Muscle of leg (tissue), 16 donors: ENCODE measurements around the gene OBSL1. TPM values are rescaled to one million over a fixed set of nuclear protein-coding genes. Genes with fewer than 3 reads are reported as not detected.

ENCODE experiments used
- DNase-seq: peaks from one replicate; pipeline ENCODE4 v3.0.0; 2013
- H3K27ac ChIP-seq: one replicate; pipeline ENCODE4 v1.5.1; 2013; ENCODE audit warnings: mild to moderate bottlenecking, low read length, control low read depth
- H3K27me3 ChIP-seq: one replicate; pipeline ENCODE4 v1.6.1; 2013; ENCODE audit warnings: low read length; ENCODE audit not compliant: control insufficient read depth, insufficient read depth
- H3K36me3 ChIP-seq: one replicate; pipeline ENCODE4 v1.6.1; 2013; ENCODE audit warnings: low read length; ENCODE audit not compliant: control insufficient read depth, insufficient read depth
- H3K4me1 ChIP-seq: one replicate; pipeline ENCODE4 v1.6.1; 2013; ENCODE audit warnings: low read length; ENCODE audit not compliant: control insufficient read depth, insufficient read depth
- H3K4me3 ChIP-seq: one replicate; pipeline ENCODE4 v1.5.1; 2013; ENCODE audit warnings: low read length, control low read depth
- H3K9me3 ChIP-seq: replicated peaks from 2 replicates; pipeline ENCODE4 v1.6.1; 2013; ENCODE audit warnings: low read depth, low read length; ENCODE audit not compliant: control insufficient read depth
- WGBS: methylation state at CpG from one replicate; pipeline ENCODE4 v1.1.5; 2013; ENCODE audit warnings: missing lambda C conversion rate; ENCODE audit not compliant: insufficient coverage; 5-methylcytosine and 5-hydroxymethylcytosine counted together
- long read RNA-seq, 11 donors: transcript quantifications; one replicate each; lab custom pipeline, GENCODE V29; 2026
- polyA plus RNA-seq, 8 donors: library from polyadenylated mRNA; unstranded; fragments of 120-200 nt; gene quantifications; one replicate each; pipeline versions ENCODE4 v1.2.1 to v1.2.3, GENCODE V29; 2013; ENCODE audit warnings: inconsistent platforms in 1 of 8, low replicate concordance in 1 of 8; ENCODE audit not compliant: insufficient read length in 8 of 8, insufficient read depth in 1 of 8
- total RNA-seq: library from RNA; stranded (reverse); fragments of 120-200 nt; gene quantifications from one replicate; pipeline ENCODE4 v1.2.4, GENCODE V29; 2013

The OBSL1 gene
- total RNA-seq (120 TPM), polyA plus RNA-seq (100 to 1,000 TPM; 117 to 193 (median 165) TPM)
- long read RNA-seq, donor 1, partial matches to known transcripts: 6 of 10 reads
- long read RNA-seq, donor 1, other reads (novel, unspliced or antisense): 0 of 10 reads
- long read RNA-seq, donor 2, partial matches to known transcripts: 0 of 1 reads
- long read RNA-seq, donor 2, other reads (novel, unspliced or antisense): 0 of 1 reads
- long read RNA-seq, donor 3, full-length matches to known transcripts: 12 of 57 reads
- long read RNA-seq, donor 3, partial matches to known transcripts: 40 of 57 reads
- long read RNA-seq, donor 3, other reads (novel, unspliced or antisense): 5 of 57 reads
- long read RNA-seq, donor 4, full-length matches to known transcripts: 12 of 18 reads
- long read RNA-seq, donor 4, partial matches to known transcripts: 6 of 18 reads
- long read RNA-seq, donor 4, other reads (novel, unspliced or antisense): 0 of 18 reads
- long read RNA-seq, donor 5, full-length matches to known transcripts: 15 of 73 reads
- long read RNA-seq, donor 5, partial matches to known transcripts: 58 of 73 reads
- long read RNA-seq, donor 5, other reads (novel, unspliced or antisense): 0 of 73 reads
- long read RNA-seq, donor 6, full-length matches to known transcripts: 17 of 48 reads
- long read RNA-seq, donor 6, partial matches to known transcripts: 31 of 48 reads
- long read RNA-seq, donor 6, other reads (novel, unspliced or antisense): 0 of 48 reads
- long read RNA-seq, donor 7, transcript OBSL1-202 (9 exons, 3,297 nt): major isoform, 7 of 36 reads
- long read RNA-seq, donor 7, partial matches to known transcripts: 25 of 36 reads
- long read RNA-seq, donor 7, other reads (novel, unspliced or antisense): 0 of 36 reads
- long read RNA-seq, donor 8, partial matches to known transcripts: 12 of 17 reads
- long read RNA-seq, donor 8, other reads (novel, unspliced or antisense): 0 of 17 reads
- long read RNA-seq, donor 9, partial matches to known transcripts: 26 of 31 reads
- long read RNA-seq, donor 9, other reads (novel, unspliced or antisense): 0 of 31 reads
- long read RNA-seq, donor 10, partial matches to known transcripts: 7 of 10 reads
- long read RNA-seq, donor 10, other reads (novel, unspliced or antisense): 0 of 10 reads
- long read RNA-seq, donor 11, partial matches to known transcripts: 12 of 21 reads
- long read RNA-seq, donor 11, other reads (novel, unspliced or antisense): 0 of 21 reads

DNA sequence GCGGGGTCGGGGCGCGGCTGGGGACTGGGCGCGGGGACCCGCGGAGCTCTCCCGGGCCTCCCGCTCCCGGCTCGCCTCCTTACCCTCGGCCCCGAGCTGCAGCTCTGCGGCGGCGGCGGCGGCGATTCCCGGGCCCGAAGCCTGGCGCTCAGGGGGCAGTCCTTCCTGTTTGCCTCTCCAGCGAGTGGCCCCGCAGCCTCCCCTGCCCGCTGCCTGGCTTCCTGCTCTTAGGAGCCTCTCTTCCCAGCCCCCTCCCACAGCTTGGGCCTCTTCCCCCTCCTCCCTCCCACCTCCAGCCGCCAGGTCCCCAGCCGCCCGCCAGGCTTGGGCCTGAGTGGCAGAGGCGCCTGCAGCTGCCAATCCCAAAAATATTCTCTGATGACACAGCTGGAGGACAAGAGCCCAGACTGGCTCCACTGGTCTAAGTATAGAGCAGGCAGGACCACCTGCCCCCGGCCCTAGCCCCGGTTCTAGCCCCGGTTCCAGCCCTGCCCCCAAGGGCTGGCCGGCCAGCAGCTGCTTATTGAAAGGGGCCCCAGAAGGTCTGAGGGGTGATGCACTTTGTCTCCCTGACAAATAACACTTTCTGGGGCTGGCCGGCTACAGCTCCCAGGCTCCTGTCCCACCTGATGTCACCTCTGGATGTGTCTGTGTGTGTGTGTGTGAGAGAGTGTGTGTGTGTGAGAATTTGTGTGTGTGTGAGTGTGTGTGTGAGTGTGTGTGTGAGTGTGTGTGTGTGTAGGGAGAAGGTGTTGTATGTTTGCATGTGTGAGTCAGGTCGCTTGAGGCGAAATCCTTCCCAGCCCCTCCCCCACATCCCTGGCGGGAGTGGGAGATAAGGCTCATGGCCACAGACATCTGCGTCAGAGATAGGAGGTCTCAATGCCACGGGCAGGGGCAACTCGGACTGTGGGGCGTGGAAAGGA, at the start of gene OBSL1:
OBSL1 (minus strand) TSS at position 229 of the 926 bp plus-strand sequence. CDS start 307 bp downstream, outside the sequence.
- peaks cover 15% of the 10 kb centered on the region for H3K27me3 ChIP-seq
- 4% methylated on average over 39 of the region's 42 CpGs for WGBS
- H3K27ac ChIP-seq: peak within 1 kb of the TSS; percentile 85
- peaks cover 35% of the 10 kb centered on the region for H3K4me1 ChIP-seq
- peak within 1 kb of the TSS; percentile 72 for H3K4me3 ChIP-seq
- H3K9me3 ChIP-seq: no peaks in the 10 kb centered on the region
- H3K36me3 ChIP-seq: peaks cover 29% of the 10 kb centered on the region
- peak; percentile 92 for DNase-seq

- no peak for DNase-seq
- no peak overlapping the region for H3K27ac ChIP-seq
- H3K4me3 ChIP-seq: no peak overlapping the region
- H3K36me3 ChIP-seq: peaks cover 10% of the 10 kb centered on the region
- WGBS: 86% methylated on average over 1 of the region's 6 CpGs
- peaks cover 4% of the 10 kb centered on the region for H3K27me3 ChIP-seq
- no peaks in the 10 kb centered on the region for H3K9me3 ChIP-seq
- peaks cover 6% of the 10 kb centered on the region for H3K4me1 ChIP-seq
Observed at GRCh38 chr2:219620546-219620945, 49.2 kb upstream of the OBSL1 start.

GRCh38 chr2:219619235-219619634, 47.9 kb upstream of the OBSL1 start:
- no peak overlapping the region for H3K4me3 ChIP-seq
- DNase-seq: no peak
- no peaks in the 10 kb centered on the region for H3K9me3 ChIP-seq
- no CpG with 5 or more reads among the region's 4 CpGs for WGBS
- H3K4me1 ChIP-seq: peaks cover 4% of the 10 kb centered on the region
- no peaks in the 10 kb centered on the region for H3K27me3 ChIP-seq
- no peak overlapping the region for H3K27ac ChIP-seq
- H3K36me3 ChIP-seq: peaks cover 23% of the 10 kb centered on the region

- peaks cover 5% of the 10 kb centered on the region for H3K4me1 ChIP-seq
- H3K27me3 ChIP-seq: no peaks in the 10 kb centered on the region
- H3K4me3 ChIP-seq: no peak overlapping the region
- DNase-seq: no peak
- no peaks in the 10 kb centered on the region for H3K9me3 ChIP-seq
- peaks cover 25% of the 10 kb centered on the region for H3K36me3 ChIP-seq
- 89% methylated on average over 2 of the region's 3 CpGs for WGBS
- H3K27ac ChIP-seq: no peak overlapping the region
Observed at GRCh38 chr2:219618733-219619122, 47.4 kb upstream of the OBSL1 start.

DNA sequence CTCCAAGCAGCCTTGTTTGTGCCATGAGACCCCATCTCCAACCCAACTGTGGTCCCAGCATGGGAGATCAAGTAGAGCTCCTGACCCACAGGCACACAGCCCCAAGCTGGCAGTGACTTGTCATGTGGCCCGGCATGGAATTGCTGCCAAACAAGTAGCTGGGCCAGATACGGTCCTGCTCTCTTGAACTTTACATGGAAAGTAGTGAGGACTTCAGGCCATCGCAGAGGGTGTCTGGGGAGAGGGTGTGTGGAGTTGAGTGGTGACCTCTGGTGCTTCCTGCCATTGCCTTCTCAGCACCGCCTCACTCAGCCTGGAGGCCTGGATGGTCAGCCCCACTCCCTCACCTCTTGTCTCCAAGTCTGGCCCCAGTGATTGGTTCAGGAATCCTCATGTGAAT, 45.2 kb upstream of the OBSL1 start:
- 79% methylated on average over 4 of the region's 4 CpGs for WGBS
- Histone ChIP-seq H3K9me3 (no peaks in the 10 kb centered on the region), H3K27me3 (no peaks in the 10 kb centered on the region), H3K36me3 (peaks cover 38% of the 10 kb centered on the region), H3K27ac (no peak overlapping the region), H3K4me3 (no peak overlapping the region), H3K4me1 (peaks cover 13% of the 10 kb centered on the region)
- DNase-seq: no peak

DNA sequence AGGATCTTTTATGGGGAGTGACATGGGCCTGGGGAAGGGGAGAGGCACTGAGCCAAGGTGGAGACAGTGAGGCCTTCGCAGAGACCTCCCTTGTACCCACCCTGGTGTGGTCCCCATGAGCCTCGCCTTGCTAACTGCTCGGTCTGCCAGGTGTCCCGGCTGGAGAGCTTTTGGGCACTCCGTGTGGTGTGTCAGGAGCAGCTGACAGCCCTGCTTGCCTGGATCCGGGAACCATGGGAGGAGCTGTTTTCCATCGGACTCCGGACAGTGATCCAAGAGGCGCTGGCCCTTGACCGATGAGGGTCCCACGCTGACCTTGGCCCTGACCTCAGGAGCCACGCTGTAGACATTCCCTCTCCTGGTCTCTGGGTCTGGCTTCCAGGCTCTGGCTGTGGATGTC, 44.6 kb upstream of the OBSL1 start:
- Histone ChIP-seq H3K27me3 (no peaks in the 10 kb centered on the region), H3K4me3 (no peak overlapping the region), H3K4me1 (peaks cover 13% of the 10 kb centered on the region), H3K27ac (no peak overlapping the region), H3K36me3 (peaks cover 44% of the 10 kb centered on the region), H3K9me3 (no peaks in the 10 kb centered on the region)
- no peak for DNase-seq
- WGBS: 89% methylated on average over 11 of the region's 12 CpGs

GRCh38 chr2:219615036-219615435, 43.7 kb upstream of the OBSL1 start:
- H3K27me3 ChIP-seq: no peaks in the 10 kb centered on the region
- H3K4me1 ChIP-seq: peaks cover 12% of the 10 kb centered on the region
- no peak overlapping the region for H3K27ac ChIP-seq
- no peak for DNase-seq
- WGBS: 86% methylated on average over 10 of the region's 11 CpGs
- no peak overlapping the region for H3K4me3 ChIP-seq
- no peaks in the 10 kb centered on the region for H3K9me3 ChIP-seq
- H3K36me3 ChIP-seq: peaks cover 49% of the 10 kb centered on the region

DNA sequence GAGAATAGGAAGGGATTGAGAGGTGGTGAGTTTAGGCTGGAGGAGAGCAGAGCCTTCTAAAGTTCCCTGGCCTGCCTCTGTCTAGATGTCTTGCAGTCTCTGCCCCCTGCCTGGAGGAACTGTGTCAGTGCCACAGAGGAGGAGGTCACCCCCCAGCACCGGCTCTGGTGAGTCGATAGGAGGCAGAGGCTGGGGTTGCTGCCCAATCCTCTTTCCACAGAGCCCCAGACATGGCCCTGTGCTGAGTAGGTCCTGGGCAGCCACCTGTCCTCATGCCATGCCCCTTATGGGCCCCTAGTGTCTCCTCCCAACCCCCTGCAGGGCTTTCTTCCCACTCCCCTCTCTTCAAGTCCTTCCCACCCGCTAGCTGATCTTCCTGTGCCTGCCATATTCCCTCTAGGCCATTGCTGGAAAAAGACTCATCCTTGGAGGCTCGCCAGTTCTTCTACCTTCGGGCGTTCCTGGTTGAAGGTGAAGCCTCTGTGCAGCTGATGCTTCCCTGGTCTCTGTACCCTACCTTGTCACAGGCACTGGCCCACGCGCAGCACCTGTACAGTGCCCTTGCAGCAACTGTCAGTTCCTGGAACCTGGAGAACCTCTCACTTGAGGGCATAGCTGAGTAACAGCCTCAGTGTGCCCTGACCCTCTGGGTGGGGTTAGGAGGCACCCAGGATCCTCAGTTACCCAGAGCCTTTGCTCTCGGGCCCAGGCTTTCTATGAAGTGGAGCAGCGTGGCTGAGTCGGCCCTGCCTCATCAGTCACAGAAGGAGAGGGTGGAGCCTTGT, 42.9 kb upstream of the OBSL1 start:
- H3K27me3 ChIP-seq: no peaks in the 10 kb centered on the region
- H3K36me3 ChIP-seq: peaks cover 51% of the 10 kb centered on the region
- no peak for DNase-seq
- H3K4me1 ChIP-seq: peaks cover 12% of the 10 kb centered on the region
- 89% methylated on average over 8 of the region's 11 CpGs for WGBS
- H3K4me3 ChIP-seq: no peak overlapping the region
- H3K27ac ChIP-seq: no peak overlapping the region
- H3K9me3 ChIP-seq: no peaks in the 10 kb centered on the region
